ENCODE results near the gene GYS2. TPM values are rescaled to one million over a fixed set of nuclear protein-coding genes. Genes with fewer than 3 reads are reported as not detected.

GYS2 gene
- total RNA-seq, 1 experiment from 2014 or later, result not detected

- no peak for DNase-seq (ENCODE audit: low read depth, low spot score)
- no peaks in the 10 kb centered on the region for H3K36me3 ChIP-seq (ENCODE audit: control insufficient read depth, insufficient read depth, low read length)
- ChIA-PET CTCF (no interaction called here), POLR2A (no interaction called here)
- intact Hi-C loops (cut with micrococcal nuclease; ENCODE audit: unreplicated experiment) (no loop called here), in situ Hi-C loops (cut with HindIII; ENCODE audit: low pct_unique_long_range_greater_than_20kb, low sequenced_read_pairs) (no loop called here)
- no peak for TF ChIP-seq CTCF (IDR thresholded peaks at IDR 0.05)
- TF ChIP-seq SIN3A (IDR thresholded peaks at IDR 0.05; ENCODE audit: borderline replicate concordance, insufficient read depth, low read depth, low read length), result no peak
- TF ChIP-seq, protein P1, sequence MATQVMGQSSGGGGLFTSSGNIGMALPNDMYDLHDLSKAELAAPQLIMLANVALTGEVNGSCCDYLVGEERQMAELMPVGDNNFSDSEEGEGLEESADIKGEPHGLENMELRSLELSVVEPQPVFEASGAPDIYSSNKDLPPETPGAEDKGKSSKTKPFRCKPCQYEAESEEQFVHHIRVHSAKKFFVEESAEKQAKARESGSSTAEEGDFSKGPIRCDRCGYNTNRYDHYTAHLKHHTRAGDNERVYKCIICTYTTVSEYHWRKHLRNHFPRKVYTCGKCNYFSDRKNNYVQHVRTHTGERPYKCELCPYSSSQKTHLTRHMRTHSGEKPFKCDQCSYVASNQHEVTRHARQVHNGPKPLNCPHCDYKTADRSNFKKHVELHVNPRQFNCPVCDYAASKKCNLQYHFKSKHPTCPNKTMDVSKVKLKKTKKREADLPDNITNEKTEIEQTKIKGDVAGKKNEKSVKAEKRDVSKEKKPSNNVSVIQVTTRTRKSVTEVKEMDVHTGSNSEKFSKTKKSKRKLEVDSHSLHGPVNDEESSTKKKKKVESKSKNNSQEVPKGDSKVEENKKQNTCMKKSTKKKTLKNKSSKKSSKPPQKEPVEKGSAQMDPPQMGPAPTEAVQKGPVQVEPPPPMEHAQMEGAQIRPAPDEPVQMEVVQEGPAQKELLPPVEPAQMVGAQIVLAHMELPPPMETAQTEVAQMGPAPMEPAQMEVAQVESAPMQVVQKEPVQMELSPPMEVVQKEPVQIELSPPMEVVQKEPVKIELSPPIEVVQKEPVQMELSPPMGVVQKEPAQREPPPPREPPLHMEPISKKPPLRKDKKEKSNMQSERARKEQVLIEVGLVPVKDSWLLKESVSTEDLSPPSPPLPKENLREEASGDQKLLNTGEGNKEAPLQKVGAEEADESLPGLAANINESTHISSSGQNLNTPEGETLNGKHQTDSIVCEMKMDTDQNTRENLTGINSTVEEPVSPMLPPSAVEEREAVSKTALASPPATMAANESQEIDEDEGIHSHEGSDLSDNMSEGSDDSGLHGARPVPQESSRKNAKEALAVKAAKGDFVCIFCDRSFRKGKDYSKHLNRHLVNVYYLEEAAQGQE (IDR thresholded peaks at IDR 0.05; ENCODE audit: insufficient read depth in 1 of 2, low read depth in 2 of 2, low read length in 1 of 2), result no peak
- TF ChIP-seq TCF7L2 (IDR thresholded peaks at IDR 0.05; ENCODE audit: low read depth, low read length), result no peak
- TF ChIP-seq POLR2AphosphoS5 (IDR thresholded peaks at IDR 0.05; ENCODE audit: low read depth, low read length), result no peak
- H3K4me3 ChIP-seq (ENCODE audit: low read depth in 2 of 2, low read length in 2 of 2), result no peak overlapping the region
- no peaks in the 10 kb centered on the region for H3K9me3 ChIP-seq (ENCODE audit: control insufficient read depth, insufficient read depth, low read depth, low read length)
- H3K27me3 ChIP-seq (ENCODE audit: control insufficient read depth, insufficient read depth, low read length), result no peaks in the 10 kb centered on the region
- H3K4me1 ChIP-seq (ENCODE audit: control insufficient read depth, insufficient read depth, low read length), result no peaks in the 10 kb centered on the region
- no peak for ATAC-seq
- no TSS peak for BruUV-seq (replicated peaks)
- no peak overlapping the region for H3K27ac ChIP-seq (ENCODE audit: low read length)
Measured at GRCh38 chr12:21551841-21552465, 52.7 kb downstream of the GYS2 start.

DNA sequence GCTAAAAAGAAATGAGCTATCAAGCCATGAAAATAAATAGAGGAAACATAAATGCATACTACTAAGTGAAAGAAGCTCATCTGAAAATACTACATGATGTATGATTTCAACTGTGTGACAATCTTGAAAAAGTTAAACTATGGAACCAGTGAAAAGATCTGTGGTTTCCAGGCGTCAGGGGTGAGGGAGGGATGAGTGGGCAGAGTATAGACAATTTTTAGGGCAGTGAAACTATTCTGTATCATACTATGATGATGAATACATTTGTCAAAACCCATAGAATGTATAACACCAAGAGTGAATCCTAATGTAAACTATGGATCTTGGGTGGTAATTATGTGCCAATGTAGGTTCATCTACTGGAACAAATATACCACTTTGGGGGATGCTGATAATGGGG lies 57.2 kb downstream of the GYS2 start:
- intact Hi-C loops (cut with micrococcal nuclease; ENCODE audit: unreplicated experiment), result no loop called here
- H3K4me1 ChIP-seq (ENCODE audit: control insufficient read depth, insufficient read depth, low read length), result no peaks in the 10 kb centered on the region
- H3K27ac ChIP-seq (ENCODE audit: low read length), result no peak overlapping the region
- ChIA-PET POLR2A (no interaction called here), CTCF (interaction anchor here (0.6 kb wide), 1 partner anchor 1128 kb away, joined by 3 read pairs; no protein-coding TSS in a partner anchor)
- ATAC-seq (no peak), DNase-seq (ENCODE audit: low read depth, low spot score) (no peak)
- no peaks in the 10 kb centered on the region for H3K27me3 ChIP-seq (ENCODE audit: control insufficient read depth, insufficient read depth, low read length)
- no peaks in the 10 kb centered on the region for H3K36me3 ChIP-seq (ENCODE audit: control insufficient read depth, insufficient read depth, low read length)
- no peaks in the 10 kb centered on the region for H3K9me3 ChIP-seq (ENCODE audit: control insufficient read depth, insufficient read depth, low read depth, low read length)
- H3K4me3 ChIP-seq (ENCODE audit: low read depth in 2 of 2, low read length in 2 of 2), result no peak overlapping the region
- BruUV-seq (replicated peaks), result no TSS peak
- in situ Hi-C loops (cut with HindIII; ENCODE audit: low pct_unique_long_range_greater_than_20kb, low sequenced_read_pairs), result no loop called here
- TF ChIP-seq, protein P1 (IDR thresholded peaks at IDR 0.05; ENCODE audit: insufficient read depth in 1 of 2, low read depth in 2 of 2, low read length in 1 of 2), result no peak
- TF ChIP-seq CTCF (IDR thresholded peaks at IDR 0.05) (no peak), POLR2AphosphoS5 (IDR thresholded peaks at IDR 0.05; ENCODE audit: low read depth, low read length) (no peak), TCF7L2 (IDR thresholded peaks at IDR 0.05; ENCODE audit: low read depth, low read length) (no peak), SIN3A (IDR thresholded peaks at IDR 0.05; ENCODE audit: borderline replicate concordance, insufficient read depth, low read depth, low read length) (no peak)
